SU-DHL-6 (cell line): ENCODE measurements around the gene MORC1.

Source experiments
- H2AFZ ChIP-seq: fragments of 200-600 bp; sonication (generic); 2 replicates; pipeline ENCODE4 v1.6.1; 2014; ENCODE audit warnings: low read depth, mild to moderate bottlenecking, moderate library complexity, mixed read lengths, antibody characterized with exemption, low read length; ENCODE audit not compliant: severe bottlenecking
- H3F3A ChIP-seq: fragments of 200-600 bp; shearing (Covaris generic); 2 replicates; pipeline ENCODE4 v1.6.0; 2016; ENCODE audit warnings: antibody characterized with exemption, mild to moderate bottlenecking; ENCODE audit not compliant: insufficient read depth
- H3K27ac ChIP-seq: fragments of 200-600 bp; sonication (generic); 2 replicates; pipeline ENCODE4 v1.5.1; 2016; ENCODE audit warnings: low read depth, mild to moderate bottlenecking, low read length, moderate library complexity, mixed read lengths
- H3K27me3 ChIP-seq: fragments of 200-600 bp; sonication (generic), shearing (Covaris generic); 2 replicates; pipeline ENCODE4 v1.6.0; 2014; ENCODE audit warnings: mild to moderate bottlenecking, low read length
- H3K36me3 ChIP-seq: fragments of 200-600 bp; sonication (generic); 2 replicates; pipeline ENCODE4 v1.6.1; 2014; ENCODE audit warnings: mild to moderate bottlenecking, low read length, mixed read lengths
- H3K4me2 ChIP-seq: fragments of 300-600, 200-600 bp; shearing (Covaris generic), sonication (generic); 2 replicates; pipeline ENCODE4 v1.6.0; 2014; ENCODE audit warnings: low read length, low read depth, mild to moderate bottlenecking; ENCODE audit not compliant: poor library complexity, severe bottlenecking
- H3K4me3 ChIP-seq: fragments of 200-600 bp; sonication (generic); 2 replicates; pipeline ENCODE4 v1.5.1; 2014; ENCODE audit warnings: antibody characterized with exemption, low read length, mild to moderate bottlenecking, mixed read lengths; ENCODE audit not compliant: insufficient read depth, poor library complexity, severe bottlenecking
- H3K79me2 ChIP-seq: fragments of 200-600 bp; sonication (generic); 2 replicates; pipeline ENCODE4 v1.6.1; 2014; ENCODE audit warnings: mild to moderate bottlenecking, low read length, moderate library complexity; ENCODE audit not compliant: insufficient read depth
- H3K9ac ChIP-seq: fragments of 200-600 bp; sonication (generic); 2 replicates; pipeline ENCODE4 v1.7.0; 2014; ENCODE audit warnings: mild to moderate bottlenecking, low read length
- H3K9me2 ChIP-seq: fragments of 200-600 bp; sonication (generic); replicated peaks from 2 replicates; pipeline ENCODE4 v1.6.1; 2014; ENCODE audit warnings: low read length; ENCODE audit not compliant: insufficient read depth
- H3K9me3 ChIP-seq: fragments of 200-600 bp; sonication (generic); 2 replicates; pipeline ENCODE4 v1.6.1; 2014; ENCODE audit warnings: low read length, mixed read lengths; ENCODE audit not compliant: insufficient read depth
- H4K20me1 ChIP-seq: fragments of 200-600 bp; sonication (generic); 2 replicates; pipeline ENCODE4 v1.6.1; 2014; ENCODE audit warnings: low read depth, mild to moderate bottlenecking, antibody characterized with exemption, low read length, moderate library complexity, mixed read lengths
- CTCF ChIP-seq: fragments of 200-600 bp; sonication (generic); IDR thresholded peaks from one replicate; pipeline ENCODE4 v1.5.1; 2017; ENCODE audit warnings: antibody characterized with exemption, mild to moderate bottlenecking, low read length, moderate library complexity; ENCODE audit not compliant: insufficient read depth, poor library complexity, severe bottlenecking
- EZH2phosphoT487 ChIP-seq: fragments of 200-600 bp; sonication (generic), shearing (Covaris generic); conservative IDR thresholded peaks from 2 replicates; pipeline ENCODE4 v1.6.1; 2018; ENCODE audit warnings: mild to moderate bottlenecking, antibody characterized with exemption, low read length, moderate library complexity, mixed read lengths

Gene MORC1

GRCh38 chr3:108940166-108940565 is 177.8 kb downstream of the MORC1 start:
- Histone ChIP-seq H4K20me1 (no peaks in the 10 kb centered on the region), H3K9me2 (no peaks in the 10 kb centered on the region), H2AFZ (no peak overlapping the region), H3K9ac (no peak overlapping the region), H3K79me2 (no peaks in the 10 kb centered on the region), H3K27me3 (no peaks in the 10 kb centered on the region), H3K9me3 (no peaks in the 10 kb centered on the region), H3K4me3 (no peak overlapping the region), H3K4me2 (no peak overlapping the region), H3F3A (no peaks in the 10 kb centered on the region), H3K36me3 (no peaks in the 10 kb centered on the region), H3K27ac (no peak overlapping the region)
- TF ChIP-seq EZH2phosphoT487 (no peak), CTCF (no peak)

GRCh38 chr3:108936924-108937689 is 180.8 kb downstream of the MORC1 start:
- Histone ChIP-seq H3F3A (no peaks in the 10 kb centered on the region), H3K36me3 (no peaks in the 10 kb centered on the region), H4K20me1 (no peaks in the 10 kb centered on the region), H3K27ac (no peak overlapping the region), H3K27me3 (no peaks in the 10 kb centered on the region), H3K9me2 (no peaks in the 10 kb centered on the region), H3K4me3 (no peak overlapping the region), H3K4me2 (no peak overlapping the region), H3K9me3 (no peaks in the 10 kb centered on the region), H2AFZ (no peak overlapping the region), H3K79me2 (no peaks in the 10 kb centered on the region), H3K9ac (no peak overlapping the region)
- TF ChIP-seq CTCF = no peak
- TF ChIP-seq EZH2phosphoT487 = no peak

GRCh38 chr3:108931035-108931434 is 186.9 kb downstream of the MORC1 start:
- H3K36me3 ChIP-seq = no peaks in the 10 kb centered on the region
- no peaks in the 10 kb centered on the region for H3K79me2 ChIP-seq
- no peak for TF ChIP-seq CTCF
- TF ChIP-seq EZH2phosphoT487 = no peak
- no peak overlapping the region for H3K4me3 ChIP-seq
- no peak overlapping the region for H3K4me2 ChIP-seq
- no peaks in the 10 kb centered on the region for H3K9me2 ChIP-seq
- H3K27ac ChIP-seq = no peak overlapping the region
- no peaks in the 10 kb centered on the region for H3K27me3 ChIP-seq
- H2AFZ ChIP-seq = no peak overlapping the region
- no peaks in the 10 kb centered on the region for H3K9me3 ChIP-seq
- no peaks in the 10 kb centered on the region for H4K20me1 ChIP-seq
- no peaks in the 10 kb centered on the region for H3F3A ChIP-seq
- no peak overlapping the region for H3K9ac ChIP-seq
